LNCAP (cell line): ENCODE results near the gene ZBTB22.

ENCODE experiments used
- CTCF ChIP-seq: fragments of 450-650 bp; IDR thresholded peaks from 2 replicates; pipeline ENCODE4 v1.5.1; 2017; ENCODE audit warnings: mild to moderate bottlenecking

Gene ZBTB22

DNA sequence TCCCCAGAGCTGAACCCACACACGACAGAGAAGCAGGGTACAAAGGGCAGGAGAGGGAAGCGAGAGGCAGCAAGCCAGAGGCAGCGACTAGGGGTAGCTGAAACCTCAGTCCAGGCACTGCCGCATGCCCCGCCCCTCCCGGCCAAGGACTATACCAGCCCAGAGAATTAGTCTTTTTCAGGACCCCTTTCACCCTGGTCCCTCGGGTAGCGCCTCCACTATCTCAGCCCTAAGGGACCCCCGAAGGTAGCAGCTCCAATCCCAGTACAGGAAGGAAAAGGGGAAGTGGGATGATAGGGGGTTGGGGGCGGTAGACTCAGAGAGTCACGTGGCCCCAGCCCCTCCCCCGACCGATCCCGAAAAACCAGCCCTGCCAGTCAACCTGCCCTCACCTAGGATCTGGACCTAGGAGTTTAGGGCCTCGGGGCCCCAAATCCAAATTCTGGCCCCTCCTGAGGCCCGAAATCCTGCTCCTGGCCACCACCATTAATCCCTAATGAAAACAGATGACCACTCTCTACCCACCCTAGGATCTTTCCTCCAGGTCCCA, 20.1 kb downstream of the ZBTB22 start:
- TF ChIP-seq CTCF: no peak

DNA sequence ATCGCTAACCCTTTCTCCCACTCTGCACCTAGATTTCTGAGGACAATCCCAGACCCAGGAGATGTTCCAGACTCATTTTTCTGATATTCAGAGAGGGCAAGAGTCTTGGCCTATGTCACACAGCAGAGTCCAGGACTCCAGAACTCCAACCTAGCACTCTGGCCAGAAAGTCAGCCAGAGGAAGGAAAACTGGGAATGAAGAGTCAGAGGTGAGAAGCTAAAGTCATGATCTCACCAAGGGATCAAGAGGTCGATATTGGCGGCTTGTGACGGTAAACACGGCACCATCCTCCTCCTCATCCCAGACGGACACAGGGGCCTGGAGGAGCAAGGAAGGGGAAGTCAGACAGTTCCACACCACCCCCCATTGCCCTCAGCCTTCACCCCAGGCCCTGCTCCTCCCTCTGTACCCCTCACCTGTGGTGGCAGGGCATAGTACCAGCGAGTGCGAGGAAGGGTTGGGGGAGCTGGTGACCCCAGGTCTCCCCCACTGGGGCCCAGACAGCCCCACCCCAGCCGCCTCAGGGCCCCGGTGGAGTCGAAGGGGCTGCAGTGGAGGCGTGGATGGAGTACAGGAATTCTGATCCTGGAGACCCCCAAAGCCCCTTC, 20.6 kb downstream of the ZBTB22 start:
- no peak for TF ChIP-seq CTCF

GRCh38 chr6:33295621-33296369, 21.7 kb downstream of the ZBTB22 start:
- TF ChIP-seq CTCF: no peak

DNA sequence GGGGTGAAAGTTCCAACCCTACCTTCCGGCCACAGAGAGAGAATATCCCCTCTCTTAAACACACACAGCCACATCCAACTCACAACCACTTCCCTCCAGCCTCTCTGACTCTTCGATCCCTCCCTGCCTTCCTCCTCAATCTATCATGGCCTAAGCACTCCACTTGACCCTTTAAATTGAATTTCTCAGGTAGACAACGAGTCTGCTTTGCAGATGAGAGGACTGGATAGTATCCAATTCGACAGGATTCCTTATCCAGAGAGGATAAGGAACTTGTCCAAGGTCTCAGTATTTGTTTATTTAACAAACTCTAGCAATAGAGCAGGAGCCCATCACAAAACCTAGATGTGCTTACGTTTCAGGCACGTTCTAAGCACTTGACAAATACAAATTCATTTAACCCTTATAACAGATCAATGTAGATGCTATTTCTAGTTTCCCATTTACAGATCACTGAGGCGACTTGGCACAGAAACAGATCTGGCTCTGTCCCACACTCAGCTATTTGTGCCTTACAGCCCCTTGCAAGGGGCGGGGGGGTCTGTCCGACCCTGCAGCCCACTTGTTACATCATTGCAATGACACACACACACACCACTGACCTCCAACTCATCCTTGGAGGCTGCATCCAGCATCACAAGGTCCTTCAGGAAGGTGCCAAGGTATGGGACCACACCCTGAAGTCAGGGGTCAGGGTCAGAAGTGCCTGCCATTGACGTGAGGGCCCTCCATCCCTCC, 23.3 kb downstream of the ZBTB22 start:
- no peak for TF ChIP-seq CTCF

GRCh38 chr6:33292996-33293682, 24.4 kb downstream of the ZBTB22 start:
- TF ChIP-seq CTCF: no peak

DNA sequence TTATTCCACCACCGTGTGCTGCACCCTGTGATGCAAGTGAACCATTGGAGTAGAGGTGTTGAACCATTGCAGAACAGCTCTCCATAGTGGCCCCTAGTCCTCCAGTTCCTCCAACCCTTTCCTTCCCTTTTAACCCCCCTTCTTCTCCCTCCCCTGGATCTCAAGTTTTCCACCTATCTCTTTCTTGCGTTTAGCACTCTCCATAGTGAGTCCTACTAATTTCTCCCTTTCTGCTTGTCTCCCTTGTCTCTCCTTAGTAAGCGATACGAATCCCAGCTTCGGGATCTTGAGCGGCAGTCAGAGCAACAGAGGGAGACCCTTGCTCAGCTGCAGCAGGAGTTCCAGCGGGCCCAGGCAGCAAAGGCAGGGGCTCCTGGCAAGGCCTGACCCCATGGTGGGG, 27.1 kb downstream of the ZBTB22 start:
- no peak for TF ChIP-seq CTCF

- TF ChIP-seq CTCF: no peak
Observed at GRCh38 chr6:33289784-33290315, 27.7 kb downstream of the ZBTB22 start.
